Endothelial cell (in vitro differentiated cells): ENCODE measurements around the gene SFXN3. TPM values are rescaled to one million over a fixed set of nuclear protein-coding genes. Genes with fewer than 3 reads are reported as not detected.

Experiments used
- DNase-seq: peaks from one replicate; pipeline ENCODE4 v3.0.0; 2021; ENCODE audit warnings: low spot score
- H3K27ac Mint-ChIP-seq: one replicate; pipeline ENCODE4 v1.8.0; 2021; ENCODE audit warnings: mixed read lengths, inconsistent platforms; ENCODE audit not compliant: unreplicated experiment
- H3K27me3 Mint-ChIP-seq: one replicate; pipeline ENCODE4 v1.8.0; 2021; ENCODE audit warnings: mild to moderate bottlenecking, moderate library complexity, mixed read lengths, inconsistent platforms; ENCODE audit not compliant: unreplicated experiment
- H3K36me3 Mint-ChIP-seq: one replicate; pipeline ENCODE4 v1.8.0; 2021; ENCODE audit warnings: mild to moderate bottlenecking, low read depth, mixed read lengths, inconsistent platforms; ENCODE audit not compliant: unreplicated experiment
- H3K4me1 Mint-ChIP-seq: one replicate; pipeline ENCODE4 v1.8.0; 2021; ENCODE audit warnings: mild to moderate bottlenecking, mixed read lengths, inconsistent platforms; ENCODE audit not compliant: unreplicated experiment
- H3K4me3 Mint-ChIP-seq: one replicate; pipeline ENCODE4 v1.8.0; 2021; ENCODE audit warnings: mild to moderate bottlenecking, mixed read lengths, inconsistent platforms; ENCODE audit not compliant: unreplicated experiment
- H3K9me3 Mint-ChIP-seq: one replicate; pipeline ENCODE4 v1.8.0; 2021; ENCODE audit warnings: mixed read lengths, inconsistent platforms; ENCODE audit not compliant: unreplicated experiment
- CTCF ChIP-seq: fragments of 200-600 bp; sonication (generic); IDR thresholded peaks from one replicate; pipeline ENCODE4 v1.5.0; 2021; ENCODE audit warnings: antibody characterized with exemption; ENCODE audit not compliant: unreplicated experiment
- total RNA-seq: library from RNA; stranded (reverse); fragmentation: NEBNext Ultra II Directional; extraction: Animal tissue kit (Norgen Biotek cat#: 25700); gene quantifications from one replicate; pipeline ENCODE4 v1.2.1, GENCODE V29; 2021; ENCODE audit not compliant: unreplicated experiment

The SFXN3 gene
- total RNA-seq, 1 donor from 2014 or later: 27.1 TPM

GRCh38 chr10:101050208-101051069 lies 19.4 kb downstream of the SFXN3 start:
- TF ChIP-seq CTCF: peak; percentile 90
- Mint-ChIP-seq H3K9me3 (no peaks in the 10 kb centered on the region), H3K27ac (no peak overlapping the region), H3K4me1 (peaks cover 16% of the 10 kb centered on the region), H3K36me3 (no peaks in the 10 kb centered on the region), H3K4me3 (no peak overlapping the region), H3K27me3 (peaks cover 22% of the 10 kb centered on the region)
- peak; percentile 96 for DNase-seq

GRCh38 chr10:101052285-101052684 lies 21.3 kb downstream of the SFXN3 start:
- peaks cover 22% of the 10 kb centered on the region for H3K27me3 Mint-ChIP-seq
- H3K27ac Mint-ChIP-seq: no peak overlapping the region
- peaks cover 12% of the 10 kb centered on the region for H3K4me1 Mint-ChIP-seq
- H3K36me3 Mint-ChIP-seq: no peaks in the 10 kb centered on the region
- no peak for DNase-seq
- no peaks in the 10 kb centered on the region for H3K9me3 Mint-ChIP-seq
- TF ChIP-seq CTCF: no peak
- no peak overlapping the region for H3K4me3 Mint-ChIP-seq

DNA sequence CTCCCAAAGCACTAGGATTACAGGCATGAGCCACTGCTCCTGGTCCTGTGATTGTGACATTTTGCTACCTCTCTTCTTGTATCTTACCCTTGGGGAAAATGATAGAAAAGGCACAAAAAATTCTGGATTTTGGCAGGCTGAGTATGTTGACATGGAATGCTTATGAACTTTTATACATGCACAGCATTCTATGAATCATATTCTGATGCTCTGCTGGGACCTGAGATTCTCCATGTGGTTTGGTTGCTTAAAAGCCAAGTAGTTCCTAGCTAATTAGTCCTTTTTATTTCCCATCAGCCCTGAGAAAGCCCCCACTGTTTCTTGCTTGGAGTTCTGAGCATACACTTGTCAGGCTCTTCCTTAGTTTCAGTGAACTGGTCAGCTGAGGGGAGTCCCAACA lies 22.5 kb downstream of the SFXN3 start:
- Mint-ChIP-seq H3K9me3 (no peaks in the 10 kb centered on the region), H3K36me3 (no peaks in the 10 kb centered on the region), H3K27me3 (peaks cover 19% of the 10 kb centered on the region), H3K4me1 (peaks cover 9% of the 10 kb centered on the region), H3K27ac (no peak overlapping the region), H3K4me3 (no peak overlapping the region)
- no peak for DNase-seq
- no peak for TF ChIP-seq CTCF

DNA sequence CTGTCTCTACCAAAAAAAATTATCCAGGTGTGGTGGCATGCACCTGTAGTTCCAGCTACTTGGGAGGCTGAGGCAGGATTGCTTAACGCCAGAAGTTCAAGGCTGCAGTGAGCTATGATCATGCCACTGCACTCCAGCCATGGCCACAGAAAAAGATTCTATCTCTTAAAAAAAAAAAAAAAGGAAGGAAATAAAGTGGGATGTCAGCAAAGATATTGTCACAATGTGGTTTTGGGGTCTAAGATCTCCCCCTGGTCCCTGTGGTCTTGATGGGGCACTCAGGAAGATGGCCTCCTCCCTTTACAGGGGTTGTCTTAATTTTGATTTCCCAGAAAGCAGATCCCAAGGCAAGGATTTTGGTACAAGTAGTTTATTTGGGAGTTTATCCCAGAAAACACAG lies 23.3 kb downstream of the SFXN3 start:
- Mint-ChIP-seq H3K27ac (no peak overlapping the region), H3K4me3 (no peak overlapping the region), H3K4me1 (peaks cover 4% of the 10 kb centered on the region), H3K36me3 (no peaks in the 10 kb centered on the region), H3K27me3 (peaks cover 11% of the 10 kb centered on the region), H3K9me3 (no peaks in the 10 kb centered on the region)
- DNase-seq: no peak
- TF ChIP-seq CTCF: no peak

- no peak for DNase-seq
- H3K9me3 Mint-ChIP-seq: no peaks in the 10 kb centered on the region
- no peak for TF ChIP-seq CTCF
- peaks cover 6% of the 10 kb centered on the region for H3K4me1 Mint-ChIP-seq
- H3K27ac Mint-ChIP-seq: no peak overlapping the region
- H3K27me3 Mint-ChIP-seq: peaks cover 6% of the 10 kb centered on the region
- H3K4me3 Mint-ChIP-seq: no peak overlapping the region
- H3K36me3 Mint-ChIP-seq: no peaks in the 10 kb centered on the region
Measured at GRCh38 chr10:101054876-101055275, 23.8 kb downstream of the SFXN3 start.
